Uterus (tissue), 4 donors: ENCODE data around the gene OTOR. TPM values are rescaled to one million over a fixed set of nuclear protein-coding genes. Genes with fewer than 3 reads are reported as not detected.

Experiments
- DNase-seq, 2 donors: peaks; one replicate each; pipeline ENCODE4 v3.0.0-alpha.2; 2019 to 2020
- H3K27ac ChIP-seq, 2 donors: fragments of 200-600 bp; sonication (generic); 1 replicate in 1 of 2; 2 replicates in 1 of 2; pipeline ENCODE4 v1.5.1; 2016 to 2018
- H3K27me3 ChIP-seq, 2 donors: fragments of 200-600 bp; sonication (generic); one replicate each; pipeline ENCODE4 v1.5.1; 2018 to 2019; ENCODE audit warnings: control low read depth in 1 of 2
- H3K36me3 ChIP-seq, 2 donors: fragments of 200-600 bp; sonication (generic); one replicate each; pipeline ENCODE4 v1.5.1; 2019; ENCODE audit warnings: control low read depth in 1 of 2
- H3K4me1 ChIP-seq, 2 donors: fragments of 200-600 bp; sonication (generic); one replicate each; pipeline ENCODE4 v1.5.1; 2018 to 2019; ENCODE audit warnings: control low read depth in 1 of 2
- H3K4me3 ChIP-seq, 2 donors: fragments of 200-600 bp; sonication (generic); 1 replicate in 1 of 2; 2 replicates in 1 of 2; pipeline ENCODE4 v1.5.1; 2018 to 2019; ENCODE audit warnings: mild to moderate bottlenecking in 1 of 2
- H3K9me3 ChIP-seq, 2 donors: fragments of 200-600 bp; sonication (generic); one replicate each; pipeline ENCODE4 v1.5.1; 2019; ENCODE audit warnings: control low read depth in 1 of 2
- POLR2A ChIP-seq, 2 donors: fragments of 450-650 bp; IDR thresholded peaks; one replicate each; pipeline ENCODE4 v1.6.1; 2016; ENCODE audit warnings: antibody characterized with exemption in 2 of 2, mild to moderate bottlenecking in 1 of 2, moderate library complexity in 1 of 2
- intact Hi-C: fragments of 100-400 bp; cut with DNase I; formaldehyde crosslinking; loops from one replicate; pipeline ENCODE4 v1.15.1; 2023; ENCODE audit warnings: low total_unique reads
- total RNA-seq, 4 donors: library from RNA; depleted of rRNA in 3 of 4; stranded (reverse); fragments of >200 nt in 3 of 4; gene quantifications; one replicate each; pipeline versions ENCODE4 v1.1.0 to v1.2.4, GENCODE V29; 2014 to 2023
- TF ChIP-seq, protein P1 (sequence below), 4 experiments: fragments of 200-600 bp in 2 of 4; fragments of 450-650 bp in 2 of 4; sonication (generic) in 2 of 4; IDR thresholded peaks; one replicate each; pipeline ENCODE4 v1.5.1; 2016 to 2019; ENCODE audit warnings: antibody characterized with exemption in 4 of 4, mild to moderate bottlenecking in 2 of 4, moderate library complexity in 1 of 4
- donor health status: DM: yes; HTN: yes; CAD: no.

The OTOR gene, protein sequence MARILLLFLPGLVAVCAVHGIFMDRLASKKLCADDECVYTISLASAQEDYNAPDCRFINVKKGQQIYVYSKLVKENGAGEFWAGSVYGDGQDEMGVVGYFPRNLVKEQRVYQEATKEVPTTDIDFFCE
- total RNA-seq: not detected

DNA sequence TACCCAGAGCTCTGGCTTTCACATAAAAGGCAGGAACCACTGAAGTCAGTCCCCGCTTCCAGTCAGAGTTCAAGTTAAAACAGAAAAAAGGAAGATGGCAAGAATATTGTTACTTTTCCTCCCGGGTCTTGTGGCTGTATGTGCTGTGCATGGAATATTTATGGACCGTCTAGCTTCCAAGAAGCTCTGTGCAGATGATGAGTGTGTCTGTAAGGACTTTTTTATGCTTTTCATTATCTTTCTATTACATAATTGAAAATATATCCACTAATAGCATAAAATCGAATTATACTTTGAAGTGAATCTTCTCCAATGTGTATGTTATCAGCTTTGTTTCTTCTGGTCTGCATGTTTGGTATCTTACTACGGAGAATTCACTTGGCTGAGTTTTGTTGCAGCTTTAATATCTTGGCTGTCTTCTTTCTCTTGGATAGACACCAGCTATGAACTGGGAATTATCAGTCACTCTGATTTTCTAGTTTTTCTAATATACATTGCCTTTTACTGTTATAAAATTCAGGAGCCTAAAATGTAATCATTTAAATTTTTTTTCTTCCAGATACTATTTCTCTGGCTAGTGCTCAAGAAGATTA, at the start of gene OTOR:
Gene OTOR, plus strand, starts transcription at position 51 of the 593 bp plus-strand sequence. Its CDS starts 44 bp downstream, at position 95.
- no peak within 1 kb of the TSS for H3K4me3 ChIP-seq
- no peaks in the 10 kb centered on the region for H3K36me3 ChIP-seq
- no peak for TF ChIP-seq POLR2A (IDR thresholded peaks at IDR 0.05)
- TF ChIP-seq, protein P1, sequence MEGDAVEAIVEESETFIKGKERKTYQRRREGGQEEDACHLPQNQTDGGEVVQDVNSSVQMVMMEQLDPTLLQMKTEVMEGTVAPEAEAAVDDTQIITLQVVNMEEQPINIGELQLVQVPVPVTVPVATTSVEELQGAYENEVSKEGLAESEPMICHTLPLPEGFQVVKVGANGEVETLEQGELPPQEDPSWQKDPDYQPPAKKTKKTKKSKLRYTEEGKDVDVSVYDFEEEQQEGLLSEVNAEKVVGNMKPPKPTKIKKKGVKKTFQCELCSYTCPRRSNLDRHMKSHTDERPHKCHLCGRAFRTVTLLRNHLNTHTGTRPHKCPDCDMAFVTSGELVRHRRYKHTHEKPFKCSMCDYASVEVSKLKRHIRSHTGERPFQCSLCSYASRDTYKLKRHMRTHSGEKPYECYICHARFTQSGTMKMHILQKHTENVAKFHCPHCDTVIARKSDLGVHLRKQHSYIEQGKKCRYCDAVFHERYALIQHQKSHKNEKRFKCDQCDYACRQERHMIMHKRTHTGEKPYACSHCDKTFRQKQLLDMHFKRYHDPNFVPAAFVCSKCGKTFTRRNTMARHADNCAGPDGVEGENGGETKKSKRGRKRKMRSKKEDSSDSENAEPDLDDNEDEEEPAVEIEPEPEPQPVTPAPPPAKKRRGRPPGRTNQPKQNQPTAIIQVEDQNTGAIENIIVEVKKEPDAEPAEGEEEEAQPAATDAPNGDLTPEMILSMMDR (IDR thresholded peaks at IDR 0.05): no peak
- no peaks in the 10 kb centered on the region for H3K27me3 ChIP-seq
- H3K4me1 ChIP-seq: no peaks in the 10 kb centered on the region
- no peak for DNase-seq
- no peak within 1 kb of the TSS for H3K27ac ChIP-seq
- intact Hi-C loops: no loop called here
- no peaks in the 10 kb centered on the region for H3K9me3 ChIP-seq

DNA sequence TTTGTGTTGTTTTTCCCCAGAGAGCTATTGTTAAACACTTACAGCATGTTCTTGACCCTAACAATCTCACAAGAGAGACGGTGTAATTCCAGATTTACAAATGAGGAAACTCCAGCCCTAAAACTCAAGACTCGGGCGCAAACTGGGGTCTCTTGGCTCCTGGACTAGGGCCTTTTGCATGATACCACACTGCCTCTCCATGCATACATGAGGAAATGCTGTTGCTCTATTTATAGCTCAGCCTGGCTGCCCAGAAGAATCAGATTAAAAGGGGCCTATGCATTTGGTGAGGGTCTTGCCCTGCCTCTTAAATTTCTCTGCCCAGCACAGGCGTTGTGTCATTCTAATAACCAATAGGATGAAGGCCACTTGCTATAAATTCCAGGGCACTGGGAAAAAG, 48.9 kb upstream of the OTOR start:
- intact Hi-C loops: no loop called here

DNA sequence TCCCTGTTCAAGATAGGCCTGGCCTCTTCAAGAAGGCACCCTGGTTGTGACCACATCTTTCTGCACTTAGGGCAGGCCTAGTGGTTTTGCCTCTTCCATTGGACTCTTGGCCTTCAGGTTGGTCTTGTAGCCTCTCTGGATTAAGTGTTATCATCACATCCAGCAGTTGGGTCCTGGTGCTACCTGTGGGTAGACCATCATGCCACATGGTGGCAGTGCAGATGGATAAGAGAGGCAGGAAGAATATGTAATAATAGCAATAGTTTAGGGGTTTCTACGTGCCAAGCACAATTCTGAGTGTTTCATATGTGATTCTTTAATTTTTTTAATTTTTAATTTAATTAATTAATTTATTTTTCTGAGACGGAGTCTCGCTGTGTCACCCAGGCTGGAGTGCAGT, 46.9 kb upstream of the OTOR start:
- H3K9me3 ChIP-seq: no peaks in the 10 kb centered on the region
- H3K4me1 ChIP-seq: no peaks in the 10 kb centered on the region
- no peak overlapping the region for H3K27ac ChIP-seq
- no peaks in the 10 kb centered on the region for H3K27me3 ChIP-seq
- intact Hi-C loops: no loop called here
- TF ChIP-seq, protein P1 (IDR thresholded peaks at IDR 0.05): no peak
- TF ChIP-seq POLR2A (IDR thresholded peaks at IDR 0.05): no peak
- no peak overlapping the region for H3K4me3 ChIP-seq
- no peaks in the 10 kb centered on the region for H3K36me3 ChIP-seq
- DNase-seq: no peak

More for the DNA sequence above, 48.9 kb upstream of the OTOR start:
- TF ChIP-seq POLR2A (IDR thresholded peaks at IDR 0.05): no peak
- TF ChIP-seq, protein P1 (IDR thresholded peaks at IDR 0.05): no peak
- no peaks in the 10 kb centered on the region for H3K36me3 ChIP-seq
- H3K9me3 ChIP-seq: no peaks in the 10 kb centered on the region
- H3K4me1 ChIP-seq: no peaks in the 10 kb centered on the region
- H3K27ac ChIP-seq: no peak overlapping the region
- H3K4me3 ChIP-seq: no peak overlapping the region
- no peak for DNase-seq
- H3K27me3 ChIP-seq: no peaks in the 10 kb centered on the region

DNA sequence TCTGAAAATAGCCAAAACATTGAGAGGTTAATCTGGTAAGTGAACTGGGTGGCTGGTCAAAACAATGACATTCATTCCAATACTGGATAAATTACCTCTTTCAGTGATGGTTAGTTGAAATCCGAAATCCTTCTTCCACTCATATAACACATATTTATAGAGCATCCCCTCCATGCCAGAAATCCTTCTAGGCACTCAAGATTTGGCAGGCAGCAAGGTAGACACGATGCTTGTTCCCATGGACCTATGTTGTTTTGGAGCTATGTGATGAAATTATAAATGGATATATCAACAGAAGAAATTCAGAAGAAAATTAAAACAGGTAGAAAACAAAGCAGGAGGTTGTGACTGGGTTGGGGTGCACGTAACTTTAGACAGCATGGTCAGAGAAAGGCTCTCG, 44.6 kb upstream of the OTOR start:
- Histone ChIP-seq H3K27me3 (no peaks in the 10 kb centered on the region), H3K27ac (no peak overlapping the region), H3K4me3 (no peak overlapping the region), H3K4me1 (no peaks in the 10 kb centered on the region), H3K9me3 (no peaks in the 10 kb centered on the region), H3K36me3 (no peaks in the 10 kb centered on the region)
- TF ChIP-seq, protein P1 (IDR thresholded peaks at IDR 0.05): no peak
- no peak for TF ChIP-seq POLR2A (IDR thresholded peaks at IDR 0.05)
- intact Hi-C loops: no loop called here
- no peak for DNase-seq

DNA sequence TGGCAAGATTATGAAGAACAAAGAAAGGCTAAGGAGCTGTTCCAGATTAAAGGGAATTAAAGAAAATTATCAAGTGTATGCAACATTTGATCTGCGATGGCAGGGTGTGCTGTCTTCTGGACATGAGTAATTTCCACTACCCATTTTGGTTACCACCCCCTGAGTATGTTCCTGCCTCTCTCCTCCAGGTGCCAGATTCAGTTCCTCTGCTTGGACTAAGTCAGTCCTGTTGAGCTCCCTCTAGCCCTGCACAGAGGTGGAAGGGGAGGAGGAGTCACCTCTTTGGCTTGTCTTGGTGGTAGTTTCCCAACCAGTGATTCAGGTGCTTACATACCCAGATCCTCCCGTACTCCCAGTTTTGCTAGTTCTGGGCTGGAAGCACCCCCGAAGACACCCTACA, 40.5 kb upstream of the OTOR start:
- H3K27ac ChIP-seq: no peak overlapping the region
- H3K4me3 ChIP-seq: no peak overlapping the region
- no peaks in the 10 kb centered on the region for H3K27me3 ChIP-seq
- intact Hi-C loops: no loop called here
- H3K36me3 ChIP-seq: no peaks in the 10 kb centered on the region
- H3K9me3 ChIP-seq: no peaks in the 10 kb centered on the region
- TF ChIP-seq, protein P1 (IDR thresholded peaks at IDR 0.05): no peak
- no peak for TF ChIP-seq POLR2A (IDR thresholded peaks at IDR 0.05)
- H3K4me1 ChIP-seq: no peaks in the 10 kb centered on the region
- DNase-seq: no peak
